ENCODE measurements around the gene PTTG1.

- TF ChIP-seq, protein P1, sequence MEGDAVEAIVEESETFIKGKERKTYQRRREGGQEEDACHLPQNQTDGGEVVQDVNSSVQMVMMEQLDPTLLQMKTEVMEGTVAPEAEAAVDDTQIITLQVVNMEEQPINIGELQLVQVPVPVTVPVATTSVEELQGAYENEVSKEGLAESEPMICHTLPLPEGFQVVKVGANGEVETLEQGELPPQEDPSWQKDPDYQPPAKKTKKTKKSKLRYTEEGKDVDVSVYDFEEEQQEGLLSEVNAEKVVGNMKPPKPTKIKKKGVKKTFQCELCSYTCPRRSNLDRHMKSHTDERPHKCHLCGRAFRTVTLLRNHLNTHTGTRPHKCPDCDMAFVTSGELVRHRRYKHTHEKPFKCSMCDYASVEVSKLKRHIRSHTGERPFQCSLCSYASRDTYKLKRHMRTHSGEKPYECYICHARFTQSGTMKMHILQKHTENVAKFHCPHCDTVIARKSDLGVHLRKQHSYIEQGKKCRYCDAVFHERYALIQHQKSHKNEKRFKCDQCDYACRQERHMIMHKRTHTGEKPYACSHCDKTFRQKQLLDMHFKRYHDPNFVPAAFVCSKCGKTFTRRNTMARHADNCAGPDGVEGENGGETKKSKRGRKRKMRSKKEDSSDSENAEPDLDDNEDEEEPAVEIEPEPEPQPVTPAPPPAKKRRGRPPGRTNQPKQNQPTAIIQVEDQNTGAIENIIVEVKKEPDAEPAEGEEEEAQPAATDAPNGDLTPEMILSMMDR (conservative IDR thresholded peaks at IDR 0.05; ENCODE audit: low read depth, low read length): no peak
- TF ChIP-seq EZH2phosphoT487 (IDR thresholded peaks at IDR 0.05; ENCODE audit: borderline replicate concordance, low read length): no peak
- TF ChIP-seq EZH2 (IDR thresholded peaks at IDR 0.05; ENCODE audit: low read length, unreplicated experiment): no peak
These were observed 50.1 kb downstream of the PTTG1 start for GRCh38 chr5:160471761-160472160.

Measured in PC-3 (cell line).